ENCODE measurements around the gene CIAO2B. TPM values are rescaled to one million over a fixed set of nuclear protein-coding genes. Genes with fewer than 3 reads are reported as not detected.

The CIAO2B gene
- total and polyA plus RNA-seq, 4 donors: 51.1 to 120 (median 86.2) TPM

DNA sequence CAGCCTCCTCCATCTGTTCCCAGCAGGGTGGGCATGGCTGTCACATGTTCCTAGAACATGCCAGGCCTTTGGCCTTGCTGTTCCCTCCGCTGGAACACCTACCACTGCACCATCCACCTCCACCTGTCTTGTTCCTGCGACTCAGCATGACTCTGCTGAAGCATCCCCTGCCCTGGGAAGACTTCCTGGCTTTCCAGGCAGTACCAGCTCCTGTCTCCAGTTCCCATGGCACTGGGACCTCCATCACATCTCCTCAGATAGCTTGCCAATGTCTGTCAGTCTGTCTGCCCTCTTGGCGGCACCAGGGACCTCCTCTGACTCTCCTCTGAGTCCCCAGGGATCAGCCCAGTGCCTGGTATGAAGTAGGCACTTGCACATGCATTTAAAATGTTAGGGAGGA is 38.2 kb downstream of the CIAO2B start:
- Histone ChIP-seq H3K4me1 (ENCODE audit: control insufficient read depth in 4 of 4, insufficient read depth in 4 of 4, low read length in 3 of 4) (peaks cover 11 to 27% (median 22%) of the 10 kb centered on the region in 4 donors), H3K27ac (ENCODE audit: low read depth in 1 of 2, low read length in 2 of 2) (no peak overlapping the region), H3K27me3 (ENCODE audit: control insufficient read depth in 4 of 4, insufficient read depth in 4 of 4, low read length in 3 of 4) (no peaks in the 10 kb centered on the region), H3K9ac (ENCODE audit: low read depth in 1 of 2, low read length in 2 of 2) (no peak overlapping the region), H3K9me3 (ENCODE audit: control insufficient read depth in 4 of 4, low read length in 3 of 4) (no peaks in the 10 kb centered on the region), H3K36me3 (ENCODE audit: control insufficient read depth in 4 of 4, insufficient read depth in 3 of 4, low read depth in 1 of 4, low read length in 3 of 4) (no peaks in the 10 kb centered on the region), H3K4me3 (ENCODE audit: low read depth in 1 of 3, low read length in 3 of 3) (no peak overlapping the region)
- TF ChIP-seq, protein P1, sequence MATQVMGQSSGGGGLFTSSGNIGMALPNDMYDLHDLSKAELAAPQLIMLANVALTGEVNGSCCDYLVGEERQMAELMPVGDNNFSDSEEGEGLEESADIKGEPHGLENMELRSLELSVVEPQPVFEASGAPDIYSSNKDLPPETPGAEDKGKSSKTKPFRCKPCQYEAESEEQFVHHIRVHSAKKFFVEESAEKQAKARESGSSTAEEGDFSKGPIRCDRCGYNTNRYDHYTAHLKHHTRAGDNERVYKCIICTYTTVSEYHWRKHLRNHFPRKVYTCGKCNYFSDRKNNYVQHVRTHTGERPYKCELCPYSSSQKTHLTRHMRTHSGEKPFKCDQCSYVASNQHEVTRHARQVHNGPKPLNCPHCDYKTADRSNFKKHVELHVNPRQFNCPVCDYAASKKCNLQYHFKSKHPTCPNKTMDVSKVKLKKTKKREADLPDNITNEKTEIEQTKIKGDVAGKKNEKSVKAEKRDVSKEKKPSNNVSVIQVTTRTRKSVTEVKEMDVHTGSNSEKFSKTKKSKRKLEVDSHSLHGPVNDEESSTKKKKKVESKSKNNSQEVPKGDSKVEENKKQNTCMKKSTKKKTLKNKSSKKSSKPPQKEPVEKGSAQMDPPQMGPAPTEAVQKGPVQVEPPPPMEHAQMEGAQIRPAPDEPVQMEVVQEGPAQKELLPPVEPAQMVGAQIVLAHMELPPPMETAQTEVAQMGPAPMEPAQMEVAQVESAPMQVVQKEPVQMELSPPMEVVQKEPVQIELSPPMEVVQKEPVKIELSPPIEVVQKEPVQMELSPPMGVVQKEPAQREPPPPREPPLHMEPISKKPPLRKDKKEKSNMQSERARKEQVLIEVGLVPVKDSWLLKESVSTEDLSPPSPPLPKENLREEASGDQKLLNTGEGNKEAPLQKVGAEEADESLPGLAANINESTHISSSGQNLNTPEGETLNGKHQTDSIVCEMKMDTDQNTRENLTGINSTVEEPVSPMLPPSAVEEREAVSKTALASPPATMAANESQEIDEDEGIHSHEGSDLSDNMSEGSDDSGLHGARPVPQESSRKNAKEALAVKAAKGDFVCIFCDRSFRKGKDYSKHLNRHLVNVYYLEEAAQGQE (IDR thresholded peaks at IDR 0.05): no peak
- TF ChIP-seq SP1 (IDR thresholded peaks at IDR 0.05): no peak
- TF ChIP-seq YY1 (IDR thresholded peaks at IDR 0.05): no peak
- TF ChIP-seq, protein P2, sequence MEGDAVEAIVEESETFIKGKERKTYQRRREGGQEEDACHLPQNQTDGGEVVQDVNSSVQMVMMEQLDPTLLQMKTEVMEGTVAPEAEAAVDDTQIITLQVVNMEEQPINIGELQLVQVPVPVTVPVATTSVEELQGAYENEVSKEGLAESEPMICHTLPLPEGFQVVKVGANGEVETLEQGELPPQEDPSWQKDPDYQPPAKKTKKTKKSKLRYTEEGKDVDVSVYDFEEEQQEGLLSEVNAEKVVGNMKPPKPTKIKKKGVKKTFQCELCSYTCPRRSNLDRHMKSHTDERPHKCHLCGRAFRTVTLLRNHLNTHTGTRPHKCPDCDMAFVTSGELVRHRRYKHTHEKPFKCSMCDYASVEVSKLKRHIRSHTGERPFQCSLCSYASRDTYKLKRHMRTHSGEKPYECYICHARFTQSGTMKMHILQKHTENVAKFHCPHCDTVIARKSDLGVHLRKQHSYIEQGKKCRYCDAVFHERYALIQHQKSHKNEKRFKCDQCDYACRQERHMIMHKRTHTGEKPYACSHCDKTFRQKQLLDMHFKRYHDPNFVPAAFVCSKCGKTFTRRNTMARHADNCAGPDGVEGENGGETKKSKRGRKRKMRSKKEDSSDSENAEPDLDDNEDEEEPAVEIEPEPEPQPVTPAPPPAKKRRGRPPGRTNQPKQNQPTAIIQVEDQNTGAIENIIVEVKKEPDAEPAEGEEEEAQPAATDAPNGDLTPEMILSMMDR (IDR thresholded peaks at IDR 0.05; ENCODE audit: low read depth, low read length, missing input control): no peak
- TF ChIP-seq, protein P3, sequence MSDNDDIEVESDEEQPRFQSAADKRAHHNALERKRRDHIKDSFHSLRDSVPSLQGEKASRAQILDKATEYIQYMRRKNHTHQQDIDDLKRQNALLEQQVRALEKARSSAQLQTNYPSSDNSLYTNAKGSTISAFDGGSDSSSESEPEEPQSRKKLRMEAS (IDR thresholded peaks at IDR 0.05): no peak
- no peak for TF ChIP-seq EGR1 (IDR thresholded peaks at IDR 0.05; ENCODE audit: low read depth in 2 of 2)
- TF ChIP-seq HNF4A (conservative IDR thresholded peaks at IDR 0.05): no peak
- no peak for TF ChIP-seq HNF4G (IDR thresholded peaks at IDR 0.05)
- TF ChIP-seq FOXA2 (IDR thresholded peaks at IDR 0.05): no peak
- TF ChIP-seq NR2F2 (IDR thresholded peaks at IDR 0.05): no peak
- no peak for TF ChIP-seq GABPA (IDR thresholded peaks at IDR 0.05 in 1 of 2, conservative IDR thresholded peaks at IDR 0.05 in 1 of 2)
- no peak for TF ChIP-seq TAF1 (conservative IDR thresholded peaks at IDR 0.05)
- no peak for TF ChIP-seq RAD21 (IDR thresholded peaks at IDR 0.05)
- no peak for TF ChIP-seq RXRA (IDR thresholded peaks at IDR 0.05)
- TF ChIP-seq JUND (IDR thresholded peaks at IDR 0.05): no peak
- no peak for TF ChIP-seq FOXA1 (IDR thresholded peaks at IDR 0.05)
- TF ChIP-seq, protein P4, sequence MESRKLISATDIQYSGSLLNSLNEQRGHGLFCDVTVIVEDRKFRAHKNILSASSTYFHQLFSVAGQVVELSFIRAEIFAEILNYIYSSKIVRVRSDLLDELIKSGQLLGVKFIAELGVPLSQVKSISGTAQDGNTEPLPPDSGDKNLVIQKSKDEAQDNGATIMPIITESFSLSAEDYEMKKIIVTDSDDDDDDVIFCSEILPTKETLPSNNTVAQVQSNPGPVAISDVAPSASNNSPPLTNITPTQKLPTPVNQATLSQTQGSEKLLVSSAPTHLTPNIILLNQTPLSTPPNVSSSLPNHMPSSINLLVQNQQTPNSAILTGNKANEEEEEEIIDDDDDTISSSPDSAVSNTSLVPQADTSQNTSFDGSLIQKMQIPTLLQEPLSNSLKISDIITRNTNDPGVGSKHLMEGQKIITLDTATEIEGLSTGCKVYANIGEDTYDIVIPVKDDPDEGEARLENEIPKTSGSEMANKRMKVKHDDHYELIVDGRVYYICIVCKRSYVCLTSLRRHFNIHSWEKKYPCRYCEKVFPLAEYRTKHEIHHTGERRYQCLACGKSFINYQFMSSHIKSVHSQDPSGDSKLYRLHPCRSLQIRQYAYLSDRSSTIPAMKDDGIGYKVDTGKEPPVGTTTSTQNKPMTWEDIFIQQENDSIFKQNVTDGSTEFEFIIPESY (IDR thresholded peaks at IDR 0.05): no peak
- TF ChIP-seq, protein P5, sequence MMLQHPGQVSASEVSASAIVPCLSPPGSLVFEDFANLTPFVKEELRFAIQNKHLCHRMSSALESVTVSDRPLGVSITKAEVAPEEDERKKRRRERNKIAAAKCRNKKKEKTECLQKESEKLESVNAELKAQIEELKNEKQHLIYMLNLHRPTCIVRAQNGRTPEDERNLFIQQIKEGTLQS (IDR thresholded peaks at IDR 0.05): no peak
- 98% methylated on average over 3 of the region's 3 CpGs for WGBS
- DNase-seq (ENCODE audit: low spot score): no peak

Data from liver (tissue), 9 donors.